Hematopoietic multipotent progenitor cell treated with erythropoietin and hydrocortisone succinate and interleukin-3 and kit ligand, for 6 days (in vitro differentiated cells): ENCODE measurements around the gene NOX1.

Experiments used
- DNase-seq: peaks from one replicate; pipeline ENCODE4 v3.0.0-alpha.2; 2015

Gene NOX1

GRCh38 chrX:100874325-100874724 lies at the start of gene NOX1:
Gene NOX1, minus strand, starts transcription at chrX:100874359. Its CDS starts 220 bp downstream, at chrX:100874139.
- DNase-seq, result no peak

GRCh38 chrX:100915562-100915961 lies 41.4 kb upstream of the NOX1 start:
- no peak for DNase-seq

GRCh38 chrX:100913111-100913510 lies 39.0 kb upstream of the NOX1 start:
- no peak for DNase-seq

- no peak for DNase-seq
Observed at GRCh38 chrX:100911731-100912130, 37.6 kb upstream of the NOX1 start.

- no peak for DNase-seq
Observed at GRCh38 chrX:100905620-100906019, 31.5 kb upstream of the NOX1 start.

GRCh38 chrX:100904433-100904832 lies 30.3 kb upstream of the NOX1 start:
- no peak for DNase-seq

GRCh38 chrX:100895365-100896075 lies 21.4 kb upstream of the NOX1 start:
- peak; percentile 9 for DNase-seq

- DNase-seq, result no peak
Observed at GRCh38 chrX:100883654-100884053, 9.5 kb upstream of the NOX1 start.

- DNase-seq, result no peak
Observed at GRCh38 chrX:100880368-100880767, 6.2 kb upstream of the NOX1 start.

GRCh38 chrX:100871594-100872560 lies 2.3 kb downstream of the NOX1 start:
- DNase-seq, result no peak

- DNase-seq, result no peak
Observed at GRCh38 chrX:100870527-100870926, 3.6 kb downstream of the NOX1 start.

- no peak for DNase-seq
Observed at GRCh38 chrX:100868273-100868672, 5.9 kb downstream of the NOX1 start.

- DNase-seq, result no peak
Observed at GRCh38 chrX:100864657-100865391, 9.3 kb downstream of the NOX1 start.

- DNase-seq, result no peak
Observed at GRCh38 chrX:100863326-100863864, 10.8 kb downstream of the NOX1 start.

- no peak for DNase-seq
Observed at GRCh38 chrX:100852810-100853209, 21.3 kb downstream of the NOX1 start.

- no peak for DNase-seq
Observed at GRCh38 chrX:100850317-100850716, 23.8 kb downstream of the NOX1 start.

- no peak for DNase-seq
Observed at GRCh38 chrX:100831219-100831946, 42.8 kb downstream of the NOX1 start.

GRCh38 chrX:100830547-100830946 lies 43.6 kb downstream of the NOX1 start:
- no peak for DNase-seq

GRCh38 chrX:100830143-100830542 lies 44.0 kb downstream of the NOX1 start:
- no peak for DNase-seq

GRCh38 chrX:100829730-100830129 lies 44.4 kb downstream of the NOX1 start:
- no peak for DNase-seq

GRCh38 chrX:100819837-100820666 lies 54.1 kb downstream of the NOX1 start, which contains the start of gene CSTF2:
Gene CSTF2, plus strand, starts transcription at chrX:100820391. Its CDS starts 26 bp downstream, at chrX:100820417.
- peak; percentile 89 for DNase-seq
